Measurements from ENCODE around the gene BICC1. TPM values are rescaled to one million over a fixed set of nuclear protein-coding genes. Genes with fewer than 3 reads are reported as not detected.

The BICC1 gene
- total and polyA plus RNA-seq, 2 of the 8 experiments (the other 6 are each of a cell fraction or from before 2014, with no cell fraction given) = 0.20 to 0.73 TPM

DNA sequence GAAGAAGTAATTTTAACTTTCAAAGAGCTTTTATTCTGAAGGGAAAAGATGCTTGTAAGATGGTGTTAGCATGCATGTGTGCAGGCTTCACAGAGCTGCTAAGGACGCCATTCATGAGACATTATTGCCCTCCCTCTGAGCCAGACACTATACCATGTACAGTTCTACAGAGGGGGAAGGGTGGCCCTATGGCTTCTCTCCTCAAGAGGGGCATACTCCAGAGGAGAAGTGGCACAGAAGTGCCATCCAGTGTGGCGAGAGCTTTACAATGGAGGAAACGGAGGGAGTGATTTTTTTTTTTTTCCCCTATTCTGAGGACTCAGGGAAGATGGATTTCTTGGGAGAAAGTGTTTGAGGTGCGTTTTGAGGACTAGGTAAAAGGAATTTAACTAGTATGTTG, 119.5 kb downstream of the BICC1 start (continued):
- TF ChIP-seq, protein P1, sequence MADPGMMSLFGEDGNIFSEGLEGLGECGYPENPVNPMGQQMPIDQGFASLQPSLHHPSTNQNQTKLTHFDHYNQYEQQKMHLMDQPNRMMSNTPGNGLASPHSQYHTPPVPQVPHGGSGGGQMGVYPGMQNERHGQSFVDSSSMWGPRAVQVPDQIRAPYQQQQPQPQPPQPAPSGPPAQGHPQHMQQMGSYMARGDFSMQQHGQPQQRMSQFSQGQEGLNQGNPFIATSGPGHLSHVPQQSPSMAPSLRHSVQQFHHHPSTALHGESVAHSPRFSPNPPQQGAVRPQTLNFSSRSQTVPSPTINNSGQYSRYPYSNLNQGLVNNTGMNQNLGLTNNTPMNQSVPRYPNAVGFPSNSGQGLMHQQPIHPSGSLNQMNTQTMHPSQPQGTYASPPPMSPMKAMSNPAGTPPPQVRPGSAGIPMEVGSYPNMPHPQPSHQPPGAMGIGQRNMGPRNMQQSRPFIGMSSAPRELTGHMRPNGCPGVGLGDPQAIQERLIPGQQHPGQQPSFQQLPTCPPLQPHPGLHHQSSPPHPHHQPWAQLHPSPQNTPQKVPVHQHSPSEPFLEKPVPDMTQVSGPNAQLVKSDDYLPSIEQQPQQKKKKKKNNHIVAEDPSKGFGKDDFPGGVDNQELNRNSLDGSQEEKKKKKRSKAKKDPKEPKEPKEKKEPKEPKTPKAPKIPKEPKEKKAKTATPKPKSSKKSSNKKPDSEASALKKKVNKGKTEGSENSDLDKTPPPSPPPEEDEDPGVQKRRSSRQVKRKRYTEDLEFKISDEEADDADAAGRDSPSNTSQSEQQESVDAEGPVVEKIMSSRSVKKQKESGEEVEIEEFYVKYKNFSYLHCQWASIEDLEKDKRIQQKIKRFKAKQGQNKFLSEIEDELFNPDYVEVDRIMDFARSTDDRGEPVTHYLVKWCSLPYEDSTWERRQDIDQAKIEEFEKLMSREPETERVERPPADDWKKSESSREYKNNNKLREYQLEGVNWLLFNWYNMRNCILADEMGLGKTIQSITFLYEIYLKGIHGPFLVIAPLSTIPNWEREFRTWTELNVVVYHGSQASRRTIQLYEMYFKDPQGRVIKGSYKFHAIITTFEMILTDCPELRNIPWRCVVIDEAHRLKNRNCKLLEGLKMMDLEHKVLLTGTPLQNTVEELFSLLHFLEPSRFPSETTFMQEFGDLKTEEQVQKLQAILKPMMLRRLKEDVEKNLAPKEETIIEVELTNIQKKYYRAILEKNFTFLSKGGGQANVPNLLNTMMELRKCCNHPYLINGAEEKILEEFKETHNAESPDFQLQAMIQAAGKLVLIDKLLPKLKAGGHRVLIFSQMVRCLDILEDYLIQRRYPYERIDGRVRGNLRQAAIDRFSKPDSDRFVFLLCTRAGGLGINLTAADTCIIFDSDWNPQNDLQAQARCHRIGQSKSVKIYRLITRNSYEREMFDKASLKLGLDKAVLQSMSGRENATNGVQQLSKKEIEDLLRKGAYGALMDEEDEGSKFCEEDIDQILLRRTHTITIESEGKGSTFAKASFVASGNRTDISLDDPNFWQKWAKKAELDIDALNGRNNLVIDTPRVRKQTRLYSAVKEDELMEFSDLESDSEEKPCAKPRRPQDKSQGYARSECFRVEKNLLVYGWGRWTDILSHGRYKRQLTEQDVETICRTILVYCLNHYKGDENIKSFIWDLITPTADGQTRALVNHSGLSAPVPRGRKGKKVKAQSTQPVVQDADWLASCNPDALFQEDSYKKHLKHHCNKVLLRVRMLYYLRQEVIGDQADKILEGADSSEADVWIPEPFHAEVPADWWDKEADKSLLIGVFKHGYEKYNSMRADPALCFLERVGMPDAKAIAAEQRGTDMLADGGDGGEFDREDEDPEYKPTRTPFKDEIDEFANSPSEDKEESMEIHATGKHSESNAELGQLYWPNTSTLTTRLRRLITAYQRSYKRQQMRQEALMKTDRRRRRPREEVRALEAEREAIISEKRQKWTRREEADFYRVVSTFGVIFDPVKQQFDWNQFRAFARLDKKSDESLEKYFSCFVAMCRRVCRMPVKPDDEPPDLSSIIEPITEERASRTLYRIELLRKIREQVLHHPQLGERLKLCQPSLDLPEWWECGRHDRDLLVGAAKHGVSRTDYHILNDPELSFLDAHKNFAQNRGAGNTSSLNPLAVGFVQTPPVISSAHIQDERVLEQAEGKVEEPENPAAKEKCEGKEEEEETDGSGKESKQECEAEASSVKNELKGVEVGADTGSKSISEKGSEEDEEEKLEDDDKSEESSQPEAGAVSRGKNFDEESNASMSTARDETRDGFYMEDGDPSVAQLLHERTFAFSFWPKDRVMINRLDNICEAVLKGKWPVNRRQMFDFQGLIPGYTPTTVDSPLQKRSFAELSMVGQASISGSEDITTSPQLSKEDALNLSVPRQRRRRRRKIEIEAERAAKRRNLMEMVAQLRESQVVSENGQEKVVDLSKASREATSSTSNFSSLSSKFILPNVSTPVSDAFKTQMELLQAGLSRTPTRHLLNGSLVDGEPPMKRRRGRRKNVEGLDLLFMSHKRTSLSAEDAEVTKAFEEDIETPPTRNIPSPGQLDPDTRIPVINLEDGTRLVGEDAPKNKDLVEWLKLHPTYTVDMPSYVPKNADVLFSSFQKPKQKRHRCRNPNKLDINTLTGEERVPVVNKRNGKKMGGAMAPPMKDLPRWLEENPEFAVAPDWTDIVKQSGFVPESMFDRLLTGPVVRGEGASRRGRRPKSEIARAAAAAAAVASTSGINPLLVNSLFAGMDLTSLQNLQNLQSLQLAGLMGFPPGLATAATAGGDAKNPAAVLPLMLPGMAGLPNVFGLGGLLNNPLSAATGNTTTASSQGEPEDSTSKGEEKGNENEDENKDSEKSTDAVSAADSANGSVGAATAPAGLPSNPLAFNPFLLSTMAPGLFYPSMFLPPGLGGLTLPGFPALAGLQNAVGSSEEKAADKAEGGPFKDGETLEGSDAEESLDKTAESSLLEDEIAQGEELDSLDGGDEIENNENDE (IDR thresholded peaks at IDR 0.05; ENCODE audit: insufficient replicate concordance, low read length) = no peak
- TF ChIP-seq, protein P2, sequence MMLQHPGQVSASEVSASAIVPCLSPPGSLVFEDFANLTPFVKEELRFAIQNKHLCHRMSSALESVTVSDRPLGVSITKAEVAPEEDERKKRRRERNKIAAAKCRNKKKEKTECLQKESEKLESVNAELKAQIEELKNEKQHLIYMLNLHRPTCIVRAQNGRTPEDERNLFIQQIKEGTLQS (IDR thresholded peaks at IDR 0.05; ENCODE audit: insufficient read depth, low read depth, low read length) = no peak
- TF ChIP-seq KDM1A (IDR thresholded peaks at IDR 0.05; ENCODE audit: borderline replicate concordance, low read length) (no peak), TAF7 (optimal IDR thresholded peaks at IDR 0.05; ENCODE audit: borderline replicate concordance, low read depth, low read length) (no peak), PHF8 (conservative IDR thresholded peaks at IDR 0.05; ENCODE audit: low read depth, low read length) (no peak)
